Mammary epithelial cell (primary cell): ENCODE results near the gene KEAP1.

ENCODE experiments used
- EZH2 ChIP-seq: IDR thresholded peaks from 2 replicates; pipeline ENCODE4 v1.6.1; 2012; ENCODE audit warnings: low read length, inconsistent platforms, borderline replicate concordance
- TF ChIP-seq, protein P1 (sequence below), 2 donors: IDR thresholded peaks in 1 of 2; conservative IDR thresholded peaks in 1 of 2; 2 replicates each; pipeline ENCODE4 v1.5.1; 2011 to 2012; ENCODE audit warnings: inconsistent platforms in 2 of 2, low read length in 2 of 2, mild to moderate bottlenecking in 2 of 2, control low read depth in 1 of 2, low read depth in 1 of 2; ENCODE audit not compliant: insufficient read depth in 1 of 2; ENCODE audit errors: extremely low read depth in 1 of 2

DNA sequence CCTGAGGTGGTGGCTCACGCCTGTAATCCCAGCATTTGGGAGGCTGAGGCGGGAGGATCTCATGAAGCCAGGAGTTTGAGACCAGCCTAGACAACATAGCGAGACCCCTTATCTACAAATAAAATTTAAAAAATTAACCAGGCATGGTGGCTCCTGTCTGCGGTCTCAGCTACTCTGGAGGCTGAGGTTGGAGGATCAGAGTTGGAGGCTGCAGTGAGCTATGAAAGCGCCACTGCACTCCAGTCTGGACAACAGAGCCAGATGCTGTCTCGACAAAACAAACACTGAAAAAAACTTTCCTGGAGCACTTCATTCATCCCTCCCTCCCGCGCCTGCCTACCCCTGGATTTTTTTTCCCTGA, 39.9 kb upstream of the KEAP1 start:
- TF ChIP-seq, protein P1, sequence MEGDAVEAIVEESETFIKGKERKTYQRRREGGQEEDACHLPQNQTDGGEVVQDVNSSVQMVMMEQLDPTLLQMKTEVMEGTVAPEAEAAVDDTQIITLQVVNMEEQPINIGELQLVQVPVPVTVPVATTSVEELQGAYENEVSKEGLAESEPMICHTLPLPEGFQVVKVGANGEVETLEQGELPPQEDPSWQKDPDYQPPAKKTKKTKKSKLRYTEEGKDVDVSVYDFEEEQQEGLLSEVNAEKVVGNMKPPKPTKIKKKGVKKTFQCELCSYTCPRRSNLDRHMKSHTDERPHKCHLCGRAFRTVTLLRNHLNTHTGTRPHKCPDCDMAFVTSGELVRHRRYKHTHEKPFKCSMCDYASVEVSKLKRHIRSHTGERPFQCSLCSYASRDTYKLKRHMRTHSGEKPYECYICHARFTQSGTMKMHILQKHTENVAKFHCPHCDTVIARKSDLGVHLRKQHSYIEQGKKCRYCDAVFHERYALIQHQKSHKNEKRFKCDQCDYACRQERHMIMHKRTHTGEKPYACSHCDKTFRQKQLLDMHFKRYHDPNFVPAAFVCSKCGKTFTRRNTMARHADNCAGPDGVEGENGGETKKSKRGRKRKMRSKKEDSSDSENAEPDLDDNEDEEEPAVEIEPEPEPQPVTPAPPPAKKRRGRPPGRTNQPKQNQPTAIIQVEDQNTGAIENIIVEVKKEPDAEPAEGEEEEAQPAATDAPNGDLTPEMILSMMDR (conservative IDR thresholded peaks at IDR 0.05 in 1 of 2, IDR thresholded peaks at IDR 0.05 in 1 of 2; ENCODE audit: extremely low read depth in 1 of 2, insufficient read depth in 1 of 2, low read depth in 1 of 2, low read length in 2 of 2) = no peak
- TF ChIP-seq EZH2 = no peak
